CD4-positive, alpha-beta T cell (primary cell): ENCODE measurements around the gene PKD2. TPM values are rescaled to one million over a fixed set of nuclear protein-coding genes. Genes with fewer than 3 reads are reported as not detected.

ENCODE experiments used
- ATAC-seq: fragments of 200-7000 bp; cut with Tn5 transposase; one replicate; pipeline ENCODE4 v1.10.0; 2022; ENCODE audit warnings: mild to moderate bottlenecking; ENCODE audit not compliant: poor library complexity
- CTCF ChIA-PET: fragments of 350-600 bp; sonication (Branson Sonifier 250); formaldehyde crosslinking; loops from one replicate; lab custom pipeline; 2021; ENCODE audit warnings: antibody characterized with exemption, inconsistent platforms; lab: Charles Lee
- POLR2A ChIA-PET: fragments of 350-600 bp; sonication (Branson Sonifier 250); formaldehyde crosslinking; loops from one replicate; lab custom pipeline; 2021; ENCODE audit warnings: antibody characterized with exemption, inconsistent platforms; lab: Charles Lee
- DNase-seq, 14 experiments: peaks; one replicate each; pipeline ENCODE4 v3.0.0-alpha.2; 2013 to 2020; ENCODE audit warnings: mixed read lengths in 2 of 14
- H3K27ac ChIP-seq, 2 donors: one replicate each; pipeline versions ENCODE4 v1.5.1 to v1.7.0; 2013; ENCODE audit warnings: low read length in 2 of 2, low read depth in 1 of 2, mild to moderate bottlenecking in 1 of 2
- H3K27me3 ChIP-seq, 2 experiments: 1 replicate in 1 of 2; 2 replicates in 1 of 2; pipeline versions ENCODE4 v1.6.1 to v1.7.0; 2013; ENCODE audit warnings: low read length in 2 of 2, control low read depth in 1 of 2, mild to moderate bottlenecking in 1 of 2, moderate library complexity in 1 of 2; ENCODE audit not compliant: insufficient read depth in 2 of 2, control insufficient read depth in 1 of 2
- H3K36me3 ChIP-seq: one replicate; pipeline ENCODE4 v1.6.1; 2013; ENCODE audit warnings: low read length, control low read depth; ENCODE audit not compliant: insufficient read depth
- H3K4me1 ChIP-seq: one replicate; pipeline ENCODE4 v1.6.1; 2013; ENCODE audit warnings: low read length, control low read depth; ENCODE audit not compliant: insufficient read depth
- H3K4me3 ChIP-seq: one replicate; pipeline ENCODE4 v1.5.1; 2013; ENCODE audit warnings: mild to moderate bottlenecking, low read length, moderate library complexity
- H3K9me3 ChIP-seq, 2 experiments: 1 replicate in 1 of 2; 2 replicates in 1 of 2; pipeline versions ENCODE4 v1.6.1 to v1.7.0; 2013; ENCODE audit warnings: low read length in 2 of 2, mild to moderate bottlenecking in 2 of 2, control low read depth in 1 of 2, moderate library complexity in 1 of 2; ENCODE audit not compliant: control insufficient read depth in 1 of 2, insufficient read depth in 1 of 2
- H3K27ac Mint-ChIP-seq: one replicate; pipeline ENCODE4 v1.8.0; 2020; ENCODE audit warnings: mixed read lengths
- H3K27me3 Mint-ChIP-seq: one replicate; pipeline ENCODE4 v1.8.0; 2021; ENCODE audit warnings: mixed read lengths
- H3K36me3 Mint-ChIP-seq: one replicate; pipeline ENCODE4 v1.8.0; 2021; ENCODE audit warnings: low read depth, mixed read lengths
- H3K4me1 Mint-ChIP-seq: one replicate; pipeline ENCODE4 v1.8.0; 2021; ENCODE audit warnings: low read depth, mixed read lengths
- H3K4me3 Mint-ChIP-seq: one replicate; pipeline ENCODE4 v1.8.0; 2020; ENCODE audit warnings: mild to moderate bottlenecking, mixed read lengths
- H3K9me3 Mint-ChIP-seq: one replicate; pipeline ENCODE4 v1.8.0; 2020; ENCODE audit warnings: mixed read lengths
- intact Hi-C, 2 experiments: fragments of 100-400 bp; cut with DNase I in 1 of 2; cut with micrococcal nuclease in 1 of 2; formaldehyde crosslinking; loops; one replicate each; pipeline versions ENCODE4 v1.15.1 to v1.9.0; 2023 to 2025; cut with DNase I, micrococcal nuclease
- total RNA-seq, 174 experiments: library from RNA in 2 of 174; stranded (reverse) in 2 of 174; gene quantifications; one replicate each; pipeline ENCODE4 v1.2.3 and lab custom pipeline; 2021 to 2026
- TF ChIP-seq, protein P1 (sequence below): fragments of 200-600 bp; IDR thresholded peaks from one replicate; pipeline ENCODE4 v1.8.0; 2022; ENCODE audit warnings: antibody characterized with exemption, mild to moderate bottlenecking

The PKD2 gene
- total RNA-seq, 2 experiments from 2014 or later: 4.1 to 4.3 TPM

- intact Hi-C loops: no loop called here
Observed at GRCh38 chr4:88078579-88078978, 71.1 kb downstream of the PKD2 start.

GRCh38 chr4:88080626-88081025 is 73.2 kb downstream of the PKD2 start:
- no peak overlapping the region for H3K27ac Mint-ChIP-seq
- ATAC-seq (no peak), DNase-seq (no peak)
- no peaks in the 10 kb centered on the region for H3K36me3 ChIP-seq
- H3K4me1 ChIP-seq: no peaks in the 10 kb centered on the region
- H3K4me1 Mint-ChIP-seq: no peaks in the 10 kb centered on the region
- no peak overlapping the region for H3K27ac ChIP-seq
- no peaks in the 10 kb centered on the region for H3K27me3 ChIP-seq
- H3K4me3 ChIP-seq: no peak overlapping the region
- H3K9me3 ChIP-seq: no peaks in the 10 kb centered on the region
- peaks cover 13% of the 10 kb centered on the region for H3K36me3 Mint-ChIP-seq
- intact Hi-C loops: no loop called here
- POLR2A ChIA-PET: no interaction called here
- no peaks in the 10 kb centered on the region for H3K27me3 Mint-ChIP-seq
- no peaks in the 10 kb centered on the region for H3K9me3 Mint-ChIP-seq
- TF ChIP-seq, protein P1, sequence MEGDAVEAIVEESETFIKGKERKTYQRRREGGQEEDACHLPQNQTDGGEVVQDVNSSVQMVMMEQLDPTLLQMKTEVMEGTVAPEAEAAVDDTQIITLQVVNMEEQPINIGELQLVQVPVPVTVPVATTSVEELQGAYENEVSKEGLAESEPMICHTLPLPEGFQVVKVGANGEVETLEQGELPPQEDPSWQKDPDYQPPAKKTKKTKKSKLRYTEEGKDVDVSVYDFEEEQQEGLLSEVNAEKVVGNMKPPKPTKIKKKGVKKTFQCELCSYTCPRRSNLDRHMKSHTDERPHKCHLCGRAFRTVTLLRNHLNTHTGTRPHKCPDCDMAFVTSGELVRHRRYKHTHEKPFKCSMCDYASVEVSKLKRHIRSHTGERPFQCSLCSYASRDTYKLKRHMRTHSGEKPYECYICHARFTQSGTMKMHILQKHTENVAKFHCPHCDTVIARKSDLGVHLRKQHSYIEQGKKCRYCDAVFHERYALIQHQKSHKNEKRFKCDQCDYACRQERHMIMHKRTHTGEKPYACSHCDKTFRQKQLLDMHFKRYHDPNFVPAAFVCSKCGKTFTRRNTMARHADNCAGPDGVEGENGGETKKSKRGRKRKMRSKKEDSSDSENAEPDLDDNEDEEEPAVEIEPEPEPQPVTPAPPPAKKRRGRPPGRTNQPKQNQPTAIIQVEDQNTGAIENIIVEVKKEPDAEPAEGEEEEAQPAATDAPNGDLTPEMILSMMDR: no peak
- H3K4me3 Mint-ChIP-seq: no peak overlapping the region
- CTCF ChIA-PET: no interaction called here

More at GRCh38 chr4:88078579-88078978, 71.1 kb downstream of the PKD2 start:
- Histone ChIP-seq H3K9me3 (no peaks in the 10 kb centered on the region), H3K4me1 (no peaks in the 10 kb centered on the region), H3K4me3 (no peak overlapping the region), H3K36me3 (peaks cover 5% of the 10 kb centered on the region), H3K27ac (no peak overlapping the region), H3K27me3 (no peaks in the 10 kb centered on the region)
- TF ChIP-seq, protein P1: no peak
- H3K27ac Mint-ChIP-seq: no peak overlapping the region
- ChIA-PET CTCF (no interaction called here), POLR2A (no interaction called here)
- H3K36me3 Mint-ChIP-seq: peaks cover 31% of the 10 kb centered on the region
- H3K4me1 Mint-ChIP-seq: no peaks in the 10 kb centered on the region
- DNase-seq (no peak), ATAC-seq (no peak)
- no peaks in the 10 kb centered on the region for H3K27me3 Mint-ChIP-seq
- no peaks in the 10 kb centered on the region for H3K9me3 Mint-ChIP-seq
- H3K4me3 Mint-ChIP-seq: no peak overlapping the region

DNA sequence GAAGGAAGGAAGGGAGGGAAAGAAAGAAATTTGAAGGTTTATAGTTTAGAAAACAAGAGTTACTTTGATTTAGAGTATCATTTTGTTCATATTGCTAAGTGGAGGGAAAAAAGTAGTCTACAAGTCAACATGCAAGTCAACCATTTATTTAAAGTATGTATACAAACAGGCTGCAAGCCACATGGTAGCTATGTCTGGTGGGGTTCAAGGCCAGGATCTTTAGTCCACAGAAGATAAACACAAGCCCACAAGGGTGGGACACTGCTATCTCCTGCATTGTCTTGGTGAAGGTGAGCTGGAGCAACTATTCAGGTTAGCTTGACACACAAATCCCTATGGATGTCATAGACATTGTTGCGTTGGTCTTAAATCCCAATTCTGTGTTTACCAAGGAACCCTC is 79.6 kb downstream of the PKD2 start:
- ChIA-PET POLR2A (no interaction called here), CTCF (interaction anchor here (0.7 kb wide), 1 partner anchor 23 kb away, joined by 3 read pairs; no protein-coding TSS in a partner anchor)
- Histone ChIP-seq H3K4me1 (no peaks in the 10 kb centered on the region), H3K9me3 (no peaks in the 10 kb centered on the region), H3K27me3 (no peaks in the 10 kb centered on the region), H3K27ac (no peak overlapping the region), H3K36me3 (no peaks in the 10 kb centered on the region), H3K4me3 (no peak overlapping the region)
- Mint-ChIP-seq H3K4me1 (no peaks in the 10 kb centered on the region), H3K4me3 (no peak overlapping the region), H3K27ac (no peak overlapping the region), H3K36me3 (no peaks in the 10 kb centered on the region), H3K27me3 (no peaks in the 10 kb centered on the region), H3K9me3 (no peaks in the 10 kb centered on the region)
- ATAC-seq (no peak), DNase-seq (no peak)
- intact Hi-C loops: no loop called here
- TF ChIP-seq, protein P1: no peak
